Urinary bladder (tissue), 4 donors: ENCODE measurements around the gene CAPN2. TPM values are rescaled to one million over a fixed set of nuclear protein-coding genes. Genes with fewer than 3 reads are reported as not detected.

Source experiments
- DNase-seq: peaks from one replicate; pipeline ENCODE4 v3.0.0-alpha.2; 2015; ENCODE audit errors: extremely low spot score
- H3K27ac ChIP-seq: one replicate; pipeline ENCODE4 v1.5.1; 2013; ENCODE audit warnings: low read depth, mild to moderate bottlenecking, moderate library complexity
- H3K36me3 ChIP-seq: one replicate; pipeline ENCODE4 v1.6.1; 2013; ENCODE audit warnings: mild to moderate bottlenecking, moderate library complexity; ENCODE audit not compliant: insufficient read depth
- H3K4me1 ChIP-seq: one replicate; pipeline ENCODE4 v1.6.1; 2013; ENCODE audit warnings: mild to moderate bottlenecking, moderate library complexity; ENCODE audit not compliant: insufficient read depth
- H3K4me3 ChIP-seq: one replicate; pipeline ENCODE4 v1.5.1; 2013; ENCODE audit warnings: low read depth, low read length
- WGBS: extraction: QIAGEN DNeasy Blood & Tissue Kit; methylation state at CpG from one replicate; pipeline ENCODE4 v1.1.7; 2013; 5-methylcytosine and 5-hydroxymethylcytosine counted together
- polyA plus RNA-seq: library from polyadenylated mRNA; stranded (reverse); fragments of 200-250 nt; gene quantifications from one replicate; pipeline ENCODE4 v1.2.3, GENCODE V29; 2013
- total RNA-seq: library from RNA; depleted of rRNA; stranded (reverse); fragments of >200 nt; gene quantifications from one replicate; pipeline ENCODE4 v1.2.3, GENCODE V29; 2014
- donor health status: healthy with polysubstance abuse.
- donor health status: healthy.

Gene CAPN2
- total and polyA plus RNA-seq, 2 donors, result 91.4 to 117 TPM

- no peaks in the 10 kb centered on the region for H3K36me3 ChIP-seq
- H3K27ac ChIP-seq, result no peak overlapping the region
- no peaks in the 10 kb centered on the region for H3K4me1 ChIP-seq
- DNase-seq, result no peak
- H3K4me3 ChIP-seq, result no peak overlapping the region
- WGBS, result 62% methylated on average over 9 of the region's 9 CpGs
These were observed 28.5 kb upstream of the CAPN2 start for GRCh38 chr1:223683586-223684487.

GRCh38 chr1:223684488-223684792 lies 27.9 kb upstream of the CAPN2 start:
- DNase-seq, result no peak
- Histone ChIP-seq H3K36me3 (no peaks in the 10 kb centered on the region), H3K4me3 (no peak overlapping the region), H3K27ac (no peak overlapping the region), H3K4me1 (no peaks in the 10 kb centered on the region)
- 80% methylated on average over 3 of the region's 3 CpGs for WGBS

GRCh38 chr1:223691121-223691520 lies 21.2 kb upstream of the CAPN2 start:
- no peak overlapping the region for H3K27ac ChIP-seq
- no peak for DNase-seq
- no peaks in the 10 kb centered on the region for H3K4me1 ChIP-seq
- WGBS, result 71% methylated on average over 4 of the region's 4 CpGs
- H3K36me3 ChIP-seq, result no peaks in the 10 kb centered on the region
- no peak overlapping the region for H3K4me3 ChIP-seq

- Histone ChIP-seq H3K36me3 (no peaks in the 10 kb centered on the region), H3K27ac (no peak overlapping the region)
- WGBS, result 68% methylated on average over 8 of the region's 8 CpGs
These were observed 17.3 kb upstream of the CAPN2 start for GRCh38 chr1:223695014-223695548.

GRCh38 chr1:223695941-223696340 lies 16.4 kb upstream of the CAPN2 start:
- Histone ChIP-seq H3K4me3 (no peak overlapping the region), H3K4me1 (no peaks in the 10 kb centered on the region), H3K36me3 (no peaks in the 10 kb centered on the region), H3K27ac (no peak overlapping the region)
- DNase-seq, result no peak
- 67% methylated on average over 5 of the region's 5 CpGs for WGBS

More at GRCh38 chr1:223695014-223695548, 17.3 kb upstream of the CAPN2 start:
- Histone ChIP-seq H3K4me3 (no peak overlapping the region), H3K4me1 (no peaks in the 10 kb centered on the region)
- DNase-seq, result no peak

DNA sequence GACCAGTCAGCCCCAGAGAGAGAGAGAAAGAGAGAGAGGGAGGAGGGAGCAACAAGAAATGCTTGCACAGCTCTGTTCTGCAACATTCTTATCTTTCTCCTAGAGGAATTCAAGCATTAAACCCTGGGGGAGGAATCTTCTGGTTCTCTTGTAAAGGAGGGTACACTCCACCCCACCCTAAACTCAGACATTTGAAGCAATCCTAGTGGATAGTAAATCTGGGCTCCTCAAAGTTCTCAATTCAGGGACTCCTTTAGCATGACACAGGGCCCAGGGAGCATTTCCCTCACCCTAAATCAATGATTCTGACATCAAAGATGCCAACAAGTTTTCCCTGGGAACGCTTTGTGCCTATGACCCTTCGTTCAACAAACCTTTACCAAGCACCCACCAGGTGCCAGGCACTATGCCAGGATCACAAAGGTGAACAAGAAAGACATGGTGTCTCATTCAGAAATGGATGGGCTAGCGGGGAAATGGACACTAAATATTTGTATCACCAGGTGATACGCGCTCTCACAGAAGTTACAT lies 11.9 kb upstream of the CAPN2 start:
- no peak overlapping the region for H3K4me3 ChIP-seq
- WGBS, result 80% methylated on average over 5 of the region's 5 CpGs
- no peak overlapping the region for H3K27ac ChIP-seq
- H3K4me1 ChIP-seq, result no peaks in the 10 kb centered on the region
- DNase-seq, result no peak
- H3K36me3 ChIP-seq, result no peaks in the 10 kb centered on the region

GRCh38 chr1:223700942-223701637 lies 11.2 kb upstream of the CAPN2 start:
- DNase-seq, result no peak
- Histone ChIP-seq H3K27ac (peak overlapping the region; percentile 51), H3K36me3 (no peaks in the 10 kb centered on the region), H3K4me1 (peaks cover 2% of the 10 kb centered on the region), H3K4me3 (no peak overlapping the region)
- 36% methylated on average over 8 of the region's 8 CpGs for WGBS

DNA sequence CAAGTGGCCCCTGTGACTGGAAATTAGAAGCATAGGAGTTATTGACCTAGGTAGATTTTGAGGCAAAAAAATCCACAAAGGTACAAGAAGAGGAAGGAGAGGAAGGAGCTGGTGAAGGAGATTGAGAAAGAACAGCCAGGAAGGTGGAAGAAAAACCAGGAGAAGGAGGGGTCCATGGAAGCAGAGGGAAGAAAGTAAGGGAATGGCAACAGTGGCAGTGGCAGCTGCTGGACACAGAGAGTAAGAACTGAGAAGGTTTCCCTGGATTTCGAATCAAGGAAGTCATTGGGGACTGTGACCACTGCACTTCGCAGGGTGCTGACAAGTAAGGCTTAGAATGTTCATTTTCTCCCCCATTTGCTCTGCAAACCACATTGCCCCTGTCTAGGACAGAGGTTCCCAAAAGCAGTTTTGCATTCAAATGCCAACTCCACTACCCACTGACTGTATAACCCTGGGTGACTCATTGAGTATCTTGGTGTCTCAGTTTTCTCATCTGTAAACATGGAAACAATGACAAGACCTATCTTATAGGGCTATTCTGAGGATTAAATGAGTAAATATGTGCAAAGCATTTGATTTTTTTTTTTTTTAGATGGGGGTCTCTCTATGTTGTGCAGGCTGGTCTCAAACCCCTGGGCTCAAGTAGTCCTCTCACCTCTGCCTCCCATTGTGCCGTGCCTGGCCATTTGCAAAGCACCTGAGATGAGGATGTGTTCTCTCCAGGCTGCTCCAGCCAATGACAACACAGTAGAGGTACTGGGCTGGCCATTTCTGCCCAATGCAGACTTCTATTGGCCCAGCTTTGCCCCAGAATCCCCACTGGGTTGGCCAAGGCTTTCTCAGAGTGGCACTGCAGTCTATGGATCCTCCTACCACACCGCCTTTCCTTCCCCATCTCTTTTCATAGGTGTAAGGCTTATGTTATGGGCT lies 9.3 kb upstream of the CAPN2 start:
- DNase-seq, result no peak
- H3K4me3 ChIP-seq, result no peak overlapping the region
- peaks cover 2% of the 10 kb centered on the region for H3K4me1 ChIP-seq
- WGBS, result 95% methylated on average over 4 of the region's 4 CpGs
- no peak overlapping the region for H3K27ac ChIP-seq
- no peaks in the 10 kb centered on the region for H3K36me3 ChIP-seq

GRCh38 chr1:223703668-223704013 lies 8.7 kb upstream of the CAPN2 start:
- DNase-seq, result no peak
- no peaks in the 10 kb centered on the region for H3K36me3 ChIP-seq
- peaks cover 2% of the 10 kb centered on the region for H3K4me1 ChIP-seq
- 75% methylated on average over 1 of the region's 1 CpG for WGBS
- no peak overlapping the region for H3K27ac ChIP-seq
- H3K4me3 ChIP-seq, result no peak overlapping the region

- no peaks in the 10 kb centered on the region for H3K36me3 ChIP-seq
- H3K4me3 ChIP-seq, result no peak overlapping the region
- WGBS, result 47% methylated on average over 8 of the region's 8 CpGs
- DNase-seq, result no peak
- no peak overlapping the region for H3K27ac ChIP-seq
- peaks cover 2% of the 10 kb centered on the region for H3K4me1 ChIP-seq
These were observed 7.1 kb upstream of the CAPN2 start for GRCh38 chr1:223704921-223705878.

DNA sequence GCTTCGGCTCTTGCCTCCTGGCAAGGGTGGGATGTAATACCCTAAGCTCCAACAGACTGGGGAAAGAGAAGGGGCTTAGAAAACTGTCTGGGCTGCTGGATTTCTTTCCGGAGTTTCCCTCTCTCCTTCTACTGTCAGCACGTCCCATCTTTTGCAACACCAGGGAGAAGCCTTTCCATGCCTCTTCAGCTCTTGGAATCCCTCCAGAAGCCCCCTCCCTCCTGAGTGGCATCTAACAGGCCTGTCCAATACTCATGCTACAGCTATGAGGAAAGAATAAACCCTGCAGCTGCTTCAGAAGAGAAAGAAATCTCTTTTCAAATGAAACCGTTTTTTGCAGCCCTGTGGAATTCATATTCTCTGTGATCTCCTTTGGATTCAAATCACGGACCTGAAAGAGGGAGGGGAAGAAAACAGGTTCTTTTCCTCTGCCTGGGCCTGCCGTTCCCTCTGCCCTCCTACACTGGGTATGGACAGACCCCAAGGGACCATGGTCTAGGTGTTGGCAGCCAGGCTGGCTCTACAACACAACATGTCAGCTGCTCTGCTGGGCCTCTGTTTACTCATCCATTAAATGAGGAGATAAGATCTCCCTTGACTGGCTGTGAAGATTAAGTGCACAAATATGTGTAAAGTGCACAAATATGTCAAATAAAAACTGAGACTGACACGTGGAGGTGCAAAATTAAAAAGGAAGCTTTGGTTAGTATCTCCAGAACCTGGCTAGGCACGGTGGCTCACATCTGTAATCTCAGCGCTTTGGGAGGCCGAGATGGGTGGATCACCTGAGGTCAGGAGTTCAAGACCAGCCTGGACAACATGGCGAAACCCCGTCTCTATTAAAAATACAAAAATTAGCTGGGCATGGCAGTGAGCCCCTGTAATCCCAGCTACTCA lies 6.0 kb upstream of the CAPN2 start:
- H3K4me1 ChIP-seq, result peaks cover 2% of the 10 kb centered on the region
- no peak for DNase-seq
- H3K36me3 ChIP-seq, result no peaks in the 10 kb centered on the region
- no peak overlapping the region for H3K4me3 ChIP-seq
- 47% methylated on average over 12 of the region's 12 CpGs for WGBS
- H3K27ac ChIP-seq, result peak overlapping the region; percentile 74
